GM18519 (cell line): ENCODE data around the gene ACMSD.

Source experiments
- ATAC-seq: cut with Tn5 transposase; IDR thresholded peaks from one replicate; pipeline ENCODE4 v1.9.1; 2021; ENCODE audit warnings: mild to moderate bottlenecking, moderate library complexity; ENCODE audit not compliant: unreplicated experiment, low FRiP score

Gene ACMSD

DNA sequence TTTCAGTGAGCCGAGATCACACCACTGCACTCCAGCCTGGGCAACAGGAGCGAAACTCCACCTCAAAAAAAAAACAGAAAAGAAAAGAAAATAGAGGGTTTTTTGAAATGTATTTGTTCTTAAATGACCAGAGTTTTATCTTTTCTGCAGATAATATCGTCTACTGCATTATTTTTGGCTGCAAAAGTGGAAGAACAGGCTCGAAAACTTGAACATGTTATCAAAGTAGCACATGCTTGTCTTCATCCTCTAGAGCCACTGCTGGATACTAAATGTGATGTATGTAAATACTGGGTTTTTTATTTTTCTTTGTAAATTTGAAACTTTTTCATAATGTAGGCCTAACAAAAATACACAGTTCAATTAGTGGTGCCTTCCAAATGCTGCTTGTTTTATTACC, 98.3 kb downstream of the ACMSD start:
- ATAC-seq, result no peak

DNA sequence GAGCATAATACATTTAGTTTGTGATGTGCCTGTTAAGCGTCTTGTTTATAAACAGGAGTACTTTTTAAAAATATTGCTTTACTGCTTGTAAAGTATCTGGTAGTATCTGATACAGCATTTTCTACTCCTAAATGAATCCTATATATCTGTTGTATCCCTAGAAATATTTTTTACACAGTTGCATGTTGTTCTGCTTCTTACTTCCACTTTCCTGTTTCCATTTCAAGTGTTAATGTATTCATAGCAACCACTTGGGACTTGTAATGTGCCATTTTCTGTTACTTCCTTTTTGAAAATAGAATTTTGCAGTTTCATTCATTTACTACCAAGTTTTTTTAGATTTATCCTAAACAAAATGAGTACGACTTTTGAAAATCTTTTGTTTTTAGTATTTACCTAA, 105.1 kb downstream of the ACMSD start:
- ATAC-seq, result peak; percentile 66

- no peak for ATAC-seq
Observed at GRCh38 chr2:134944975-134945374, 106.6 kb downstream of the ACMSD start.

DNA sequence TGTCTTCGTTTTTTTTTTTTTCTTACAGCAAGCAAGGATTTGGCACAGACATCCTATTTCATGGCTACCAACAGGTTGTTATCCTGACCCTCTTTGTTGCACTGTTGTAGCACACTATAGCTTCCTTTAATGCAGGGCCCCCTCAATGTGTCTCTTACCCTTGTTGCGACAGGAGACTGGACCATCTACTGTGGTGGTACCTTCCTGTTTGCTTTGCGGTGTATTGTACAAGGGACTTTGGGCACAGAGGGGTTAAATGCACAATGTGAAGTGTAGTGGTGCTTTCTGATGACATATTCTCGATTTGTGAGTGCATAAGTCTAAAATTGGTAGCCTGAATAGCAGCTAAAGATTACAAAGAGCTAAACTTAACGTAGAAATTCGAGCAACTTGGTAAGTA, 107.7 kb downstream of the ACMSD start:
- ATAC-seq, result no peak

DNA sequence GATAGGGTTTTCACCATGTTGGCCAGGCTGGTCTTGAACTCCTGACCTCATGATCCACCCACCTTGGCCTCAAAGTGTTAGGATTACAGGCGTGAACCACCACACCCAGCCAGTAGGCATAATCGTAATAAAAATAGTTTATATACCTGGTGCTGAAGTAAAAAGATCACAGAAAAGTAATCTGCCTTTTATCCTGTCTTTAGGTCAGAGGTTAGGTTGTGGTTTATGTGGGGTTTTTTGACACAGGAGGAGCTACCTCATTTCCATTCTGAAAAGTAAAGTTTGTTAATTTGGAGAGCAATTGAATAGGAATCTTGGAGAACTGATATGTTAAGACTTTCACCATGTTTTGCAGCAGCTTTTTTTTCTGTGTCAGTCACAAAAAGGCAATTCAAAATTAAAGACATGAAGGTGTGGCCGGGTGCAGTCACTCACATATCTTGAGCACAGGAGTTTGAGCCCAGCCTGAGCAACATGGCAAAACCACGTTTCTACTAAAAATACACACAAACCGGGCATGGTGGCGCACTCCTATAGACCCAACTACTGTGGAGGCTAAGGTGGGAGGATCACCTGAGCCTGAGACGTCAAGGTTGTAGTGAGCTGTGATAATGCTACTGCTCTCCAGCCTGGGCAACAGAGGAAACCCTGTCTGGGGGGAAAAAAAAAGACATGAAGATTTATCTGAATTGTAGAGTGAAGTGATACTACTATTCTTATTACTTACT, 111.7 kb downstream of the ACMSD start:
- no peak for ATAC-seq

DNA sequence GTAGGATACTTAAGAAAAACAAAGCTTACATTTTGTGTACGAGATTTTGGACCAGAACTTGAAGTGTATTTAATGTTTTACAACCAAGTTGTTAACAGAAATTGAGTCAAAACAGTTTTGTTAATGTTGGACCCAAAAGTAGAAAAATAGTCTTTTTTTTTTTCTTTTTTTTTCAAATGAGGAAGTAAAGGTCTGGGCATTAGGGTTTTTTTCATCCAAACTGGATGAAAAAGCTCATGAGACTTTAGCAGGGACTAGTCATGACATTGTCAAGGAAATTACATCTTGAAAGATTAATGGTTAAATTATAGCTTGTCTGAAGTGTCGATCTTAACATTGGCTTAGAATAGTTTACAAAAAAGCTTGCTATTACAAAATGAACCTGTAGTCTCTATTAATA, 112.5 kb downstream of the ACMSD start:
- no peak for ATAC-seq
